Endothelial cell of umbilical vein (primary cell): ENCODE results near the gene ITIH4.

Experiments
- EZH2 ChIP-seq: IDR thresholded peaks from 2 replicates; pipeline ENCODE4 v1.6.1; 2012; ENCODE audit warnings: borderline replicate concordance, low read depth, mild to moderate bottlenecking, moderate library complexity, low read length, inconsistent platforms; ENCODE audit not compliant: severe bottlenecking
- TF ChIP-seq, protein P1 (sequence below), 2 donors: IDR thresholded peaks; 1 replicate in 1 of 2; 2 replicates in 1 of 2; pipeline ENCODE4 v1.5.1; 2011; ENCODE audit warnings: low read length in 2 of 2, mild to moderate bottlenecking in 2 of 2, moderate library complexity in 2 of 2, control low read depth in 1 of 2, inconsistent platforms in 1 of 2, low read depth in 1 of 2; ENCODE audit not compliant: insufficient read depth in 1 of 2; ENCODE audit errors: extremely low read depth in 1 of 2

DNA sequence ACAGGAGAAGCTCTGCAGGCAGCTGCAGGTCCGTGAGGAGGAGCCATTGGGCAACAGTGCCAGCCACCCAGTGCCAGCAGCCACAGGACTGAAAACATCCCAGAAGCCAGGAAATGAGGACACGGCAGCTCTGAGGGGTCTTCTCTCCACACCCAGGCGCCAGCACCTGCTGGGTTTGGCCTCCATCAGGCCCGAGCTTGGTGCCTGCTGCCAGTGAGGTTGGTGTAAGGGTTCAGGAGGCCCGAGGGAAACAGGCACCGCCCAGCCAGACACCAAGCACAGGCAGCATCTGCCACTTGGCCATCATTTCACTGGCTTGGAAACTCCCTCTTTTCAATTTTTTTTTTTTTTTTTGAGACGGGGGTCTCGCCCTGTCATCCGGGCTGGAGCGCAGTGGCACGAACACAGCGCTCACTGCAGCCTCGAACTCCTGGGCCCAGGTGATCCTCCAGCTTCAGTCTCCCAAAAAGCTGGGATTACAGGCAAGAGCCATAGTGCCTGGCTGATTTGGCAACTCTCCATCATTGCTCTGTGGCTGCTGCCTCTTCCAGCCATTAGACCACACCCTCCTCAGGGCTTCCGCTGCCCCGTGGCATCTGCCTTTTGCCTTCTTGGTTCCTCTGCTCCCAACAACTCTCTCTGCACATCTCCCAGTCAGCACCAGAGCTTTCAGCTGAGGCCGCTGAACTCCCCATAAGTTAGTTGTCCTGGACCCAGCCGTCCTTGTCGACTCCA, 37.3 kb downstream of the ITIH4 start:
- TF ChIP-seq EZH2, result no peak
- TF ChIP-seq, protein P1, sequence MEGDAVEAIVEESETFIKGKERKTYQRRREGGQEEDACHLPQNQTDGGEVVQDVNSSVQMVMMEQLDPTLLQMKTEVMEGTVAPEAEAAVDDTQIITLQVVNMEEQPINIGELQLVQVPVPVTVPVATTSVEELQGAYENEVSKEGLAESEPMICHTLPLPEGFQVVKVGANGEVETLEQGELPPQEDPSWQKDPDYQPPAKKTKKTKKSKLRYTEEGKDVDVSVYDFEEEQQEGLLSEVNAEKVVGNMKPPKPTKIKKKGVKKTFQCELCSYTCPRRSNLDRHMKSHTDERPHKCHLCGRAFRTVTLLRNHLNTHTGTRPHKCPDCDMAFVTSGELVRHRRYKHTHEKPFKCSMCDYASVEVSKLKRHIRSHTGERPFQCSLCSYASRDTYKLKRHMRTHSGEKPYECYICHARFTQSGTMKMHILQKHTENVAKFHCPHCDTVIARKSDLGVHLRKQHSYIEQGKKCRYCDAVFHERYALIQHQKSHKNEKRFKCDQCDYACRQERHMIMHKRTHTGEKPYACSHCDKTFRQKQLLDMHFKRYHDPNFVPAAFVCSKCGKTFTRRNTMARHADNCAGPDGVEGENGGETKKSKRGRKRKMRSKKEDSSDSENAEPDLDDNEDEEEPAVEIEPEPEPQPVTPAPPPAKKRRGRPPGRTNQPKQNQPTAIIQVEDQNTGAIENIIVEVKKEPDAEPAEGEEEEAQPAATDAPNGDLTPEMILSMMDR (IDR thresholded peaks at IDR 0.05; ENCODE audit: extremely low read depth in 1 of 2, insufficient read depth in 1 of 2, low read depth in 1 of 2, low read length in 2 of 2), result no peak
